Esophagus muscularis mucosa (tissue), 4 donors: ENCODE results near the gene CAGE1. TPM values are rescaled to one million over a fixed set of nuclear protein-coding genes. Genes with fewer than 3 reads are reported as not detected.

Experiments
- DNase-seq: peaks from one replicate; pipeline ENCODE4 v3.0.0-alpha.2; 2017; ENCODE audit errors: extremely low spot score
- H3K27ac ChIP-seq, 4 donors: fragments of 200-600 bp; sonication (generic); replicated peaks in 1 of 4; 1 replicate in 3 of 4; 2 replicates in 1 of 4; pipeline ENCODE4 v1.5.1; 2016 to 2019; ENCODE audit warnings: mild to moderate bottlenecking in 1 of 4
- H3K27me3 ChIP-seq, 4 donors: fragments of 200-600 bp; sonication (generic); one replicate each; pipeline versions ENCODE4 v1.5.1 to v1.6.0; 2016 to 2019
- H3K36me3 ChIP-seq, 4 donors: fragments of 200-600 bp; sonication (generic); one replicate each; pipeline ENCODE4 v1.5.1; 2016 to 2019
- H3K4me1 ChIP-seq, 4 donors: fragments of 200-600 bp; sonication (generic); one replicate each; pipeline ENCODE4 v1.5.1; 2016 to 2019
- H3K4me3 ChIP-seq, 4 donors: fragments of 200-600 bp; sonication (generic); 1 replicate in 2 of 4; 2 replicates in 2 of 4; pipeline ENCODE4 v1.5.1; 2016 to 2019; ENCODE audit warnings: mild to moderate bottlenecking in 4 of 4, moderate library complexity in 1 of 4
- H3K9me3 ChIP-seq, 4 donors: fragments of 200-600 bp; sonication (generic); 1 replicate in 3 of 4; 2 replicates in 1 of 4; pipeline ENCODE4 v1.5.1; 2016 to 2019
- CTCF ChIP-seq, 3 experiments: fragments of 200-600 bp in 2 of 3; fragments of 450-650 bp in 1 of 3; sonication (generic) in 2 of 3; IDR thresholded peaks; one replicate each; pipeline ENCODE4 v1.5.1; 2017 to 2019; ENCODE audit warnings: antibody characterized with exemption in 3 of 3, mild to moderate bottlenecking in 2 of 3, moderate library complexity in 1 of 3
- EP300 ChIP-seq: sonication (generic); formaldehyde crosslinking; IDR thresholded peaks from one replicate; pipeline ENCODE4 v1.6.1; 2017; ENCODE audit warnings: antibody characterized with exemption
- POLR2A ChIP-seq: fragments of 450-650 bp; IDR thresholded peaks from one replicate; pipeline ENCODE4 v1.6.1; 2017; ENCODE audit warnings: antibody characterized with exemption, moderate library complexity, mild to moderate bottlenecking, low read depth
- POLR2AphosphoS5 ChIP-seq, 2 donors: sonication (generic); formaldehyde crosslinking; IDR thresholded peaks; one replicate each; pipeline ENCODE4 v1.6.1; 2017; ENCODE audit warnings: antibody characterized with exemption in 2 of 2
- WGBS: methylation state at CpG from one replicate; pipeline ENCODE4 v1.1.5; 2018; 5-methylcytosine and 5-hydroxymethylcytosine counted together
- intact Hi-C: fragments of 100-400 bp; cut with DNase I; formaldehyde crosslinking; loops from one replicate; pipeline ENCODE4 v1.15.1; 2023
- total RNA-seq, 4 donors: library from RNA; depleted of rRNA; stranded (reverse); fragments of >200 nt; gene quantifications; one replicate each; pipeline versions ENCODE4 v1.1.0 to v1.2.1, GENCODE V29; 2016

Gene CAGE1
- total RNA-seq, 4 donors from 2014 or later, result not detected

DNA sequence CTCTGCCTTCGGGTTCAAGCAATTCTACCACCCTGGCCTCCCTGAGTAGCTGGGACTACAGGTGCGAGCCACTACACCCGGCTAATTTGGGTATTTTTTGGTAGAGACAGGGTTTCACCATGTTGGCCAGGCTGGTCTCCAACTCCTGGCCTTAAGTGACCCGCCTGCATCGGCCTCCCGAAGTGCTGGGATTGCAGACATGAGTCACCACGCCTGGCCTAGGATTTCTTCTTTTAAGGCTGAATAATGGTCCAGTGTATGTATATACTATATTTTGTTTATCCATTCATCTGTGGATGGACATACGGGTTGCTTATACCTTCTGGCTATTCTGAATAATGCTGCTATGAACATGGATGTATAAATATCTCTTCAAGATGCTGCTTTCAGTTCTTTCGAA lies 17.2 kb upstream of the CAGE1 start:
- H3K4me3 ChIP-seq, result no peak overlapping the region
- TF ChIP-seq CTCF (IDR thresholded peaks at IDR 0.05) (no peak), EP300 (no peak), POLR2AphosphoS5 (IDR thresholded peaks at IDR 0.05) (no peak), POLR2A (no peak)
- no peaks in the 10 kb centered on the region for H3K27me3 ChIP-seq
- DNase-seq, result no peak
- peaks cover 62 to 100% (median 91%) of the 10 kb centered on the region in 4 donors for H3K36me3 ChIP-seq
- WGBS, result 90% methylated on average over 9 of the region's 9 CpGs
- intact Hi-C loops, result no loop called here
- no peak overlapping the region for H3K27ac ChIP-seq
- H3K4me1 ChIP-seq, result no peaks in the 10 kb centered on the region
- H3K9me3 ChIP-seq, result no peaks in the 10 kb centered on the region

DNA sequence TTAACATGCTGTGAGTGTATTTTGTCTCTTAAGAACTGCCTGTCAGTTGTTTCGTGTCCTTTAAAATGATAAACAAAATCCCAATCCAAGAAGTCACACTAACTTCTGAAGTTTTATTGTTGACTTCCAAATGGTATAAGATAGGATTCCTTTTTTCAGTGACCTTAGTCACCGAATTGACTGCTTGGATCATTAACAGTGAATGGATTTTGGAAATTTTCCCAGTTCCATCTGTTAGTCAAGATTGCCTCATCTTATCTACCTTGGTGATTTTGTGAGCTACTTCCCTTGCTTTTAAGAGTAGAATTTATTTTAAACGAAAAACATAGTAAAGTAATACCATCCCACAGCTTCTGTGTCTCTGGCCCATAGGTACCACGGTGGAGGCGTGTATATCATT lies 15.0 kb upstream of the CAGE1 start:
- no peak overlapping the region for H3K27ac ChIP-seq

GRCh38 chr6:7402716-7403115 lies 13.2 kb upstream of the CAGE1 start:
- peaks cover 50 to 100% (median 85%) of the 10 kb centered on the region in 4 donors for H3K36me3 ChIP-seq
- no peaks in the 10 kb centered on the region for H3K4me1 ChIP-seq
- H3K9me3 ChIP-seq, result no peaks in the 10 kb centered on the region
- H3K4me3 ChIP-seq, result no peak overlapping the region
- WGBS, result 72% methylated on average over 1 of the region's 1 CpG
- intact Hi-C loops, result no loop called here
- no peak for DNase-seq
- H3K27ac ChIP-seq, result no peak overlapping the region
- H3K27me3 ChIP-seq, result no peaks in the 10 kb centered on the region
- TF ChIP-seq CTCF (IDR thresholded peaks at IDR 0.05), result no peak
- no peak for TF ChIP-seq POLR2AphosphoS5 (IDR thresholded peaks at IDR 0.05)

More for the DNA sequence above, 15.0 kb upstream of the CAGE1 start:
- Histone ChIP-seq H3K4me3 (no peak overlapping the region), H3K36me3 (peaks cover 53 to 100% (median 88%) of the 10 kb centered on the region in 4 donors), H3K4me1 (no peaks in the 10 kb centered on the region), H3K9me3 (no peaks in the 10 kb centered on the region), H3K27me3 (no peaks in the 10 kb centered on the region)
- 94% methylated on average over 5 of the region's 5 CpGs for WGBS
- TF ChIP-seq POLR2A (no peak), CTCF (IDR thresholded peaks at IDR 0.05) (no peak), EP300 (no peak), POLR2AphosphoS5 (IDR thresholded peaks at IDR 0.05) (no peak)
- intact Hi-C loops, result no loop called here
- no peak for DNase-seq

GRCh38 chr6:7401075-7401474 lies 11.5 kb upstream of the CAGE1 start:
- no peaks in the 10 kb centered on the region for H3K9me3 ChIP-seq
- peaks cover 36 to 99% (median 81%) of the 10 kb centered on the region in 4 donors for H3K36me3 ChIP-seq
- H3K4me3 ChIP-seq, result no peak overlapping the region
- TF ChIP-seq POLR2A (no peak), EP300 (no peak), POLR2AphosphoS5 (IDR thresholded peaks at IDR 0.05) (no peak), CTCF (IDR thresholded peaks at IDR 0.05) (no peak)
- no peak overlapping the region for H3K27ac ChIP-seq
- no peaks in the 10 kb centered on the region for H3K27me3 ChIP-seq
- DNase-seq, result no peak
- H3K4me1 ChIP-seq, result no peaks in the 10 kb centered on the region
- intact Hi-C loops, result no loop called here
- 85% methylated on average over 3 of the region's 3 CpGs for WGBS

DNA sequence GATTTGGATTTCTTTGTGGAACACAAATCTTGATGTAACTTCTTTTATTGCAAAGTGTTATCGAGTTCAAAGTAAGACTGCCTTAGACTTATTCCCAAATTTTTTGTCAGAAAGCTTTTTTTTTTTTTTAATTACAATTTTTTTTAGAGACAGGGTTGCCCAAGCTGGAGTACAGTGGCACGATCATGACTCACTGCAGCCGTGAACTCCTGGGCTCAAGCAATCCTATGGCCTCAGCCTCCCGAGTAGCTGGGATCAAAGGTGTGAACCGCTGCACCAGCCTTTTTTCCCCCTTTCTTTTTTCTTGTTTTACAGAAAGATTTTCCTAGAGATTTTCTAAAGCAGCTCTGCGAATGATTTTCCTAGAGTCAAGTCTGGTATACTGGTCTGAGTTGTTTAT lies 2.9 kb upstream of the CAGE1 start:
- no peaks in the 10 kb centered on the region for H3K9me3 ChIP-seq
- H3K4me1 ChIP-seq, result peaks cover 16 to 33% (median 30%) of the 10 kb centered on the region in 4 donors
- H3K27me3 ChIP-seq, result no peaks in the 10 kb centered on the region
- intact Hi-C loops, result loop anchor here (10.0 kb wide), 1 partner anchor 108 kb away; no protein-coding TSS in a partner anchor
- peaks cover 10 to 45% (median 33%) of the 10 kb centered on the region in 4 donors for H3K36me3 ChIP-seq
- DNase-seq, result no peak
- H3K27ac ChIP-seq, result no peak overlapping the region
- WGBS, result 92% methylated on average over 6 of the region's 6 CpGs
- TF ChIP-seq POLR2AphosphoS5 (IDR thresholded peaks at IDR 0.05), result no peak
- no peak for TF ChIP-seq EP300
- no peak for TF ChIP-seq POLR2A
- no peak for TF ChIP-seq CTCF (IDR thresholded peaks at IDR 0.05)
- no peak overlapping the region for H3K4me3 ChIP-seq
